Vein endothelial cell (primary cell): ENCODE results near the gene DNASE1. TPM values are rescaled to one million over a fixed set of nuclear protein-coding genes. Genes with fewer than 3 reads are reported as not detected.

Source experiments
- total RNA-seq: library from RNA; depleted of rRNA; stranded (reverse); fragments of >200 nt; gene quantifications from 2 replicates; pipeline ENCODE4 v1.2.3, GENCODE V29; 2012

Gene DNASE1
- 10.8 and 10.9 TPM in 2 replicates for total RNA-seq

GRCh38 chr16:3654249-3654991 lies at the start of gene DNASE1:
Gene DNASE1, plus strand, starts transcription at chr16:3654691. Its CDS starts 683 bp downstream, at chr16:3655374.

GRCh38 chr16:3611146-3611975 lies 43.1 kb upstream of the DNASE1 start, which contains the start of gene SLX4:
Gene SLX4, minus strand, starts transcription at chr16:3611606. Its CDS starts 2,642 bp downstream, at chr16:3608964.

Other genes with a start within 250 kb of the DNASE1 start
- gene ZNF597, start 211.2 kb upstream of the DNASE1 start, total RNA-seq, result 2.5 and 2.9 TPM in 2 replicates
- gene NAA60, start 211.0 kb upstream of the DNASE1 start, total RNA-seq, result 19.3 and 21.2 TPM in 2 replicates
- gene C16orf90, start 159.2 kb upstream of the DNASE1 start, total RNA-seq, result not detected in 2 replicates
- gene CLUAP1, start 153.7 kb upstream of the DNASE1 start, total RNA-seq, result 9.5 and 10.1 TPM in 2 replicates
- gene NLRC3, start 77.3 kb upstream of the DNASE1 start, total RNA-seq, result 1.9 and 2.6 TPM in 2 replicates
- 5.6 and 6.9 TPM in 2 replicates for gene SLX4, start 43.1 kb upstream of the DNASE1 start, total RNA-seq
- 99.4 and 110 TPM in 2 replicates for gene TRAP1, start 62.8 kb downstream of the DNASE1 start, total RNA-seq
- gene CREBBP, start 226.0 kb downstream of the DNASE1 start, total RNA-seq, result 27.3 and 31.4 TPM in 2 replicates